HG03039 (cell line): Measurements from ENCODE around the gene PFAS.

ENCODE experiments used
- ATAC-seq: cut with Tn5 transposase; IDR thresholded peaks from one replicate; pipeline ENCODE4 v1.9.1; 2021; ENCODE audit warnings: mild to moderate bottlenecking, moderate library complexity; ENCODE audit not compliant: unreplicated experiment

Gene PFAS

DNA sequence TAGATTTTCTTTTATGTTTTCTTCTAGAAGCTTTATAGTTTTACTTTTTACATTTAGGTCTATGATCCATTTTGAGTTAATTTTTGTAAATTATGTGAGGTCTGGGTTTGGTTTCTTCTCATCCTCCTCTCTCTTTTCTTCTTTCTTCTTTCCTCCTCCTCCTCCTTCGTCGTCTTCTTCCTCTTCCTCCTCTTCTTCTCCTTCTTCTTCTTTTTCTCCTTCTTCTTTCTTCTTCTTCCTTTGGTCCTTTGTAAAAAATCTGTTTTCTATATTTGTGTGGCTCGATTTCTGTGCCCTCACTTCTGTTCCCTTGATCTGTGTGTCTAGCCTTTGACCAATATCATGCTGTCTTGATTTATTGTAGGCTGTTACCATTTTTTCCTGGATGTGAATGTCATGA is 51.1 kb downstream of the PFAS start:
- no peak for ATAC-seq

DNA sequence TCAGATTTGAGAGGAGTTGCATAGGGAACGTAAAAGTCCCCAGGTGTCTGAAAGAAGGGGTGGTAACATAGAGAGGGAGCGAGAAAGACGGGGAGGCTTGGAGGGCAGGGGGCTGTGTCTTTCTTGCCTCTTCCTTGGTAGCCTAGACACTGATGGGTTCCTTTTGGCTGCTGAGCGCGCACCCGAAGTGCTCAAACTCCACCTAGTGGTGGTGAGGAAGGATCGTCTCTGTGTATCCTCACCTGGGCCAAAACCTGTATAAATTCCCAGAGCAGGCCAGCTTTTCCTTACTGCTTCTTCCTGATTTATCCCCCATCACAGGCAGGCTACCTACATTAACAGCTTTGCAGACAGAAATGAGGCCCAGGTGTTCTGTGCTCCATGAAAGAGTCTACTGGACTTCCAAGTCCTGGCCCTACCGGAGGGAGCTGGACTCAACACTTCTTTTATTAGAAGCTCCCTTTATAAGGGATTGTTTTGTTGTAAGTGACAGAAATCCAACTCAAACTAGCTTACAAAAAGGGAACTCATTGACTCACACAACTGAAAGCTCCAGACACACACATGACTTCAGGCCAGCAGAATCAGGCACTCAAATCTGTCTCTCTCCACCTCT is 51.6 kb downstream of the PFAS start:
- ATAC-seq = no peak

DNA sequence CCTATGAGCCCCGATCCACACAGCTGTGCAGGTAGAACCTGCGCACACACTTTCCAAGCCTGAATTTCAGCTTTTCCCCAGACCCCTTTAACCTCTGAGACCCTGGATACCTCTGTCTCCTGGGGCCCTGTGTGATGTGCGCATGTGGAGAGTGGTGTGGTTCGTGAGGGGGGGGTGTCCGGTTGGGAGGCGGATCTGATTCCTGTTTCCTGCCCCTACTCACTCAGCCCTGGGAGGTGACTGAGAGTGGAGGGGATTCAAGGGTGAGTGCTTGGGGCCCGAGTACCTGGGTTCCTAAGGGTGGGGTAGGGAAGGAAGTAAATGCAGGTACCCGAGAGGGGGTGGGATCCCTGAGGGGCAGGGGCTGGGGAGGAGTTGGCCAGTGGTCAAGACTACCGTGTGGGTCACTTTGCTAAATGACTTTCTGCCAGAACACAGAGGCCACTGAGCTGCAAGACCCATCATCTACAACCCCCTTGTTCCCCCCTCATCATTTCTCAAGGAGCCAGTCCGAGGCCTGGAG is 61.6 kb downstream of the PFAS start:
- no peak for ATAC-seq

DNA sequence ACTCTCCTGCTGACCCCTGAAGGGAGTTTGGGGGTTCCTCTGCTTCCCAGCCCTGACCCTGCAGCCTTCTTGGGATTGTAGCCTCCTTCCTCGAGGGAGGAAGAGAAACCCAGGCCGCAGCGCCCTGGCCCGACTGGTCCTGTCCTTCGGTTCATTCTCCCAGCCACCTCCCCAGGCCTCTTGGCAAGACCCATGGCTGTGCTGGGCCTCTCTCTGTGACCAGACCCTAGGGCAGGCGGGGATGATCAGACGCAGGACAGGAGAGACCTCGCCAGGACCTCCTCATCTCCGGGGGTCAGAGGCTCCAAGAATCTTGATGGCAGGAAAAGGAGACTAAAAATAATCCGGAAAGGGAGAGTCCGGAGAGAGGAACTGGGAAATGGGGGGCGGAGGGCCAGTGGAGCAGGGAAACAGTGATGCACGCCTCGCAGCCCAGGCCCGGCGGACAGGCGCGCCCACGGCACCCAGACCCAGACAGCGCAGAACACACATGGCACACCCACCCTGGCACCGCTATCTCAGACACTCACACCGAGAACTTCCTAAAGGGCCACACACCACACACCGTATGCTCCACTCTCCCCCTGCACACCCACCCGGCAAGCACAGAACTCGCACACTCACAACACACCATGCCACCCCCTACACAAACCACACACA is 62.2 kb downstream of the PFAS start:
- no peak for ATAC-seq

DNA sequence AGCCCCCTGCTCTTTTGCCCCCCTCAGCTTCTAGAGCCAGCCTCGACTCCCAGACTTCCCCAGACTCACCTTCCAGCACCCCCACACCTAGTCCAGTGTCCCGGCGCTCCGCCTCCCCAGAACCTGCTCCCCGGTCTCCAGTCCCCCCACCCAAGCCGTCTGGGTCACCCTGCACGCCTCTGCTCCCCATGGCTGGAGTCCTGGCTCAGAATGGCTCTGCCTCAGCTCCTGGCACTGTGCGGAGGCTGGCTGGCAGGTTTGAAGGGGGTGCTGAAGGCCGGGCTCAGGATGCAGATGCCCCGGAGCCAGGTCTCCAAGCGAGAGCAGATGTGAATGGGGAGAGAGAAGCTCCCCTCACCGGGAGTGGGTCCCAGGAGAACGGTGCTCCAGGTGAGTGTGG is 63.2 kb downstream of the PFAS start:
- no peak for ATAC-seq

DNA sequence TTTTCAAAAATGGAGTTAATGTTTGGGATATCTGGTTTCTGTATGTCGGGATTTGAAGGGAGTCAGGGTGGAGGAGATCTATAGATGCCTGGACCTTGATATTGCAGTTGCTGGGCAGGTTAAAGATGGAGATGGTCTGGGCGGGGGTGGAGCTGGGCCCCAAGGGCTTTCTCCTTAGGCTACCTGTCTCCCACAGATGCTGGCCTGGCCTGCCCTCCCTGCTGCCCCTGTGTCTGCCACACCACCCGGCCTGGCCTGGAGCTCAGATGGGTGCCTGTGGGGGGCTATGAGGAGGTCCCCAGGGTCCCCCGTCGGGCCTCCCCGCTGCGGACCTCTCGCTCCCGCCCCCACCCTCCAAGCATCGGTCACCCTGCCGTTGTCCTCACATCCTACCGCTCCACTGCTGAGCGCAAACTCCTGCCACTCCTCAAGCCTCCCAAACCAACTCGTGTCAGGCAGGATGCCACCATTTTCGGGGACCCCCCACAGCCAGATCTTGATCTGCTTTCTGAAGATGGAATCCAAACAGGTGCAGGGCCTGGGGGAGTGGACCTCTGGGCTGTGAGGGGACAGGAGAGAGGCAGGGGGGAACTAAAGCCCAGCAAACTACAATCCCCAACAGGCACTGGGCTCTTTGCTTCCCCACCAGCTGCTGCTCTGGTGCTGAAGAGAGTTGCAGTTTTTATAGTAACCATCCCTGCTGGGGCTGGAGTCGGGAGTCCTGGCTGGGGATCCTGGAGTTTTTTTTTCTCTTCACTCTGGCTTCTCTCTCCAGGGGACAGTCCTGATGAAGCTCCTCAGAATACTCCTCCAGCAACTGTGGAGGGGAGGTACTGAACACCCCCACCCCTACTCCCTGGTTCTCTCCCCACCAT is 63.9 kb downstream of the PFAS start:
- no peak for ATAC-seq

DNA sequence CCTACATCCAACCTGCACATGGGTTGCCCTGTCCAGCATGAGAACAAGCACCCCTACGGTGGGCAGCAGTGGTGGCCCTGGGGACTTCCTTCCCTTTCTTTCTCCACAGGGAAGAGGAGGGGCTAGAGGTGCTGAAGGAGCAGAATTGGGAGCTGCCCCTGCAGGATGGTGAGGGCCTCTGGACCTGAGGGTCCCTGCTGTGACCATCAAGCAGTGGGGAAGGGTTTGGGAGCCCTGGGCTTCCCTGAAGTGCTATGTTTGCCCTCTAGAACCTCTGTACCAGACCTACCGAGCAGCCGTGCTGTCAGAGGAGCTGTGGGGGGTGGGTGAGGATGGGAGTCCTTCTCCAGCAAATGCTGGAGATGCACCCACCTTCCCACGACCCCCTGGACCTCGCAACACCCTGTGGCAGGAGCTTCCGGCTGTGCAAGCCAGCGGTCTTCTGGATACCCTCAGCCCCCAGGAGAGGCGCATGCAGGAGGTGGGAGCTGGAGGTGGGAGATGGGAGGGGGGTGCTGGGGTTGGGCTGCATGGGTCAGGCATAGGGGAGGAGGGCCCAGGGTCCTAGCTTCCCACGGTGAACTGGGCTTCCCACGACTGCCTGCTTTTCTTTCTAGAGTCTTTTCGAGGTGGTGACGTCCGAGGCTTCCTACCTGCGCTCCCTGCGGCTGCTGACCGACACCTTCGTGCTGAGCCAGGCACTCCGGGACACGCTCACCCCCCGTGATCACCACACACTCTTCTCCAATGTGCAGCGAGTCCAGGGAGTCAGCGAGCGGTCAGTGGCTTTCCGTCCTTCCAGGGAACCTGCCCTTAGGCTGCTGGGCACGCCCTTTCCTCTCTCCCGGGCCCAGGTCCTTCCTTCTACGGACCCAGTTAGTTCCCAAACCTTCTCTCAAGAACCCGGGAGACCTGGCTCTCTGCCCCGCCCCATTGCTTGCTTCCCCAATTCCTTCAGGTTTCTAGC is 66.0 kb downstream of the PFAS start:
- no peak for ATAC-seq

DNA sequence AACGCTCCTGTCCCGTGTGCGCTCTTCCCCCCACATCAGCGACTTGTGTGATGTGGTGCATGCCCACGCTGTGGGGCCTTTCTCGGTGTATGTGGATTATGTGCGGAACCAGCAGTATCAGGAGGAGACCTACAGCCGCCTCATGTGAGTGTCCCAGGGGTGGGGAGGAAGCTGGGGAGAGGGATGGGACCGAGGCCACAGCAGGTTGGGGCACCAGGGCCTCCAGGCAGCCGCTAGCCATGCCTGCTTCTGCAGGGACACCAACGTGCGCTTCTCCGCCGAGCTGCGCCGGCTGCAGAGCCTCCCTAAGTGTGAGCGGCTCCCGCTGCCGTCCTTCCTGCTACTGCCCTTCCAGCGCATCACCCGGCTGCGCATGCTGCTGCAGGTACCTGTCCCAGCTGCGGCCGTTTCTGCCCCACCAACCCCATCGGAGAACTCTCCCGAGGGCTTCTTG is 66.7 kb downstream of the PFAS start:
- no peak for ATAC-seq

DNA sequence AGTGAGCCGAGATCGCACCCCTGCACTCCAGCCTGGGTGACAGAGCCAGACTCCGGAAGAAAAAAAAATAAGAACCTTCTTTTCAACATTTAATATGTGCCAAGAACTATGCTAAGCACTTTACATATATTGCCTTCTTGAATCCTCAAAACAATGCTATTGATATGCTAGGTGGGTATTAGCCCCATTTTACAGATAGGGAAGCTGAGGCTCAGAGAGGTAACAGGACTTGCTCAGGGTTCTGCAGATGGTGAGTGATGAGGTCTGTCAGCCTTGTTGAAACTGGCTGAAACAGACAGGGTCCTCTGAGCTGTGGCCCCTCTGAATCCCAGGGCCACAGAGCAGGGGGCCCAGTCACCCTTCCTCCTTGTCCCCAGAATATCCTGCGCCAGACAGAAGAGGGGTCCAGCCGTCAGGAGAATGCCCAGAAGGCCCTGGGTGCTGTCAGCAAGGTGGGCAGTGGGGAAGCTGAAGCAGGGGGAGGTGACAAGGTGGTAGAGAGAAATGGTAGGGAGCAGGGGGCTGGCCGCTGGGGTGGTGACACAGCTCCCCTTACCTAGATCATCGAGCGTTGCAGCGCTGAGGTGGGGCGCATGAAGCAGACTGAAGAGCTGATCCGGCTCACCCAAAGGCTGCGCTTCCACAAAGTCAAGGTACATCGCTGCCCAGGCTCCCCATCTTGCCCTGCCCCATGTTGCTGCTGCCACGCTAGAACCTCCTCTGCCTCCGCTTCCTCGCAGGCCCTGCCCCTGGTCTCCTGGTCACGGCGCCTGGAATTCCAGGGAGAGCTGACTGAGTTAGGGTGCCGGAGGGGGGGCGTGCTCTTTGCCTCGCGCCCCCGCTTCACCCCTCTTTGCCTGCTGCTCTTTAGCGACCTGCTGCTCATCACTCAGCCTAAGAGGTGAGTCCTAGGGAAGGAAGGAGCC is 69.2 kb downstream of the PFAS start:
- no peak for ATAC-seq
